ENCODE data around the gene MRPL36.
"Not testable (repeated sequence)": the region's sequence is repeated elsewhere in the genome, so short reads cannot be mapped to it uniquely, and the experiment has no call there.

MRPL36 gene

DNA sequence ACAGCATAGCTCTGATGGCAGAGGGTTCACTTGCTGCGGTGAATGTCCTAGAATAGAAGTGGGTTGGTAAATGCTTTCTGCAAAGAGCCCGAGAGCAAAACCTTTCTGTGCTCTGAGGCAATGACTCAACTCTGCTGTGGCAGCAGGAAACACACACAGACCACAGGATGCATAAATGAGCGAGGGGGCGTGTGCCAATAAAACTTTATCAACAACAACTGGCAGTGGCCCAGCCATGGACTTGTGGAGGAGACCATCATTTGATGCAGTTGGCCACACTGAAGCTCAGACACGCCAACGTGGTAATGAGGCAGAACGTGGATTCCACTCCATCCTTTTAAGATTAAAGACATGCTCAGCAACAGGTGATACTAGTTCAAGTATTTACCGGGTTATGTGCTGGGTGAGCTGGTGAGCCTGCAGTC is 6.8 kb downstream of the MRPL36 start:
- no peaks in the 10 kb centered on the region for H3K27me3 ChIP-seq (ENCODE audit: insufficient read depth, low read depth)
- peaks cover 1% of the 10 kb centered on the region; the same call in 1 of the 2 replicates for H3K36me3 ChIP-seq (ENCODE audit: insufficient read depth)
- peak overlapping the region; percentile 98 for H3K27ac ChIP-seq
- H3K4me1 ChIP-seq (ENCODE audit: low read depth, poor library complexity, severe bottlenecking), result peaks cover 54% of the 10 kb centered on the region
- no peaks in the 10 kb centered on the region for H4K20me1 ChIP-seq (ENCODE audit: insufficient read depth)
- H3K9ac ChIP-seq, result peak overlapping the region; percentile 70
- 0 out of 2 replicates have a peak, but pooled peaks cover 6% of the 10 kb centered on the region for H3K79me2 ChIP-seq (ENCODE audit: insufficient read depth, low read depth)
- peak overlapping the region; percentile 49 for H2AFZ ChIP-seq (ENCODE audit: low read depth)
- TF ChIP-seq, protein P1, sequence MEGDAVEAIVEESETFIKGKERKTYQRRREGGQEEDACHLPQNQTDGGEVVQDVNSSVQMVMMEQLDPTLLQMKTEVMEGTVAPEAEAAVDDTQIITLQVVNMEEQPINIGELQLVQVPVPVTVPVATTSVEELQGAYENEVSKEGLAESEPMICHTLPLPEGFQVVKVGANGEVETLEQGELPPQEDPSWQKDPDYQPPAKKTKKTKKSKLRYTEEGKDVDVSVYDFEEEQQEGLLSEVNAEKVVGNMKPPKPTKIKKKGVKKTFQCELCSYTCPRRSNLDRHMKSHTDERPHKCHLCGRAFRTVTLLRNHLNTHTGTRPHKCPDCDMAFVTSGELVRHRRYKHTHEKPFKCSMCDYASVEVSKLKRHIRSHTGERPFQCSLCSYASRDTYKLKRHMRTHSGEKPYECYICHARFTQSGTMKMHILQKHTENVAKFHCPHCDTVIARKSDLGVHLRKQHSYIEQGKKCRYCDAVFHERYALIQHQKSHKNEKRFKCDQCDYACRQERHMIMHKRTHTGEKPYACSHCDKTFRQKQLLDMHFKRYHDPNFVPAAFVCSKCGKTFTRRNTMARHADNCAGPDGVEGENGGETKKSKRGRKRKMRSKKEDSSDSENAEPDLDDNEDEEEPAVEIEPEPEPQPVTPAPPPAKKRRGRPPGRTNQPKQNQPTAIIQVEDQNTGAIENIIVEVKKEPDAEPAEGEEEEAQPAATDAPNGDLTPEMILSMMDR (conservative IDR thresholded peaks at IDR 0.05; ENCODE audit: low read depth, low read length), result no peak
- no peak overlapping the region for H3K4me3 ChIP-seq (IDR thresholded peaks at IDR 0.05; ENCODE audit: insufficient read depth, low read depth, low read length)
- peak overlapping the region; percentile 97 for H3K4me2 ChIP-seq

DNA sequence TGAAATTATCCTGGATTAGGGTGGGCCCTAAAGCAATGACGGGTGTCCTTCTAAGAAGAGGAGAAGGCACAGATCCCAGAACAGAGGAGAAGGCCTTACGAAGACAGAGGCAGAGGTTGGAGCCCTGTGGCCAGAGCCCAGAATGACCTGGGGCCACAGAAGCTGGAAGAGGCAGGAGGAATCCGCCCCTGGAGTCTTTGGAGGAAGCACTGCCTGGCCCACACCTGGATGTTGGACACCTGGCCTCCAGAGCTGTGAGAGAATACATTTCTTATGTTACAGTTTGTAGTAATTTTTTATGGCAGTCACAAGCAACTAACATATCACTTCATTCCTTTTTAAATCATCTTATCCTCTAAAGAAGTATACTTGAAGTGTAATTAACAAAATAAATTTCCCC is 8.5 kb downstream of the MRPL36 start:
- 0 out of 2 replicates have a peak overlapping the region, but pooled peaks have one; percentile 49 for H2AFZ ChIP-seq (ENCODE audit: low read depth)
- H4K20me1 ChIP-seq (ENCODE audit: insufficient read depth), result no peaks in the 10 kb centered on the region
- H3K27ac ChIP-seq, result peak overlapping the region; percentile 98
- TF ChIP-seq, protein P1 (conservative IDR thresholded peaks at IDR 0.05; ENCODE audit: low read depth, low read length), result no peak
- peak overlapping the region; percentile 70; the same call in 1 of the 2 replicates for H3K9ac ChIP-seq
- peaks cover 52% of the 10 kb centered on the region for H3K4me1 ChIP-seq (ENCODE audit: low read depth, poor library complexity, severe bottlenecking)
- no peaks in the 10 kb centered on the region for H3K79me2 ChIP-seq (ENCODE audit: insufficient read depth, low read depth)
- no peaks in the 10 kb centered on the region for H3K36me3 ChIP-seq (ENCODE audit: insufficient read depth)
- H3K4me3 ChIP-seq (IDR thresholded peaks at IDR 0.05; ENCODE audit: insufficient read depth, low read depth, low read length), result no peak overlapping the region
- peak overlapping the region; percentile 97; the same call in 1 of the 2 replicates for H3K4me2 ChIP-seq
- H3K27me3 ChIP-seq (ENCODE audit: insufficient read depth, low read depth), result no peaks in the 10 kb centered on the region

DNA sequence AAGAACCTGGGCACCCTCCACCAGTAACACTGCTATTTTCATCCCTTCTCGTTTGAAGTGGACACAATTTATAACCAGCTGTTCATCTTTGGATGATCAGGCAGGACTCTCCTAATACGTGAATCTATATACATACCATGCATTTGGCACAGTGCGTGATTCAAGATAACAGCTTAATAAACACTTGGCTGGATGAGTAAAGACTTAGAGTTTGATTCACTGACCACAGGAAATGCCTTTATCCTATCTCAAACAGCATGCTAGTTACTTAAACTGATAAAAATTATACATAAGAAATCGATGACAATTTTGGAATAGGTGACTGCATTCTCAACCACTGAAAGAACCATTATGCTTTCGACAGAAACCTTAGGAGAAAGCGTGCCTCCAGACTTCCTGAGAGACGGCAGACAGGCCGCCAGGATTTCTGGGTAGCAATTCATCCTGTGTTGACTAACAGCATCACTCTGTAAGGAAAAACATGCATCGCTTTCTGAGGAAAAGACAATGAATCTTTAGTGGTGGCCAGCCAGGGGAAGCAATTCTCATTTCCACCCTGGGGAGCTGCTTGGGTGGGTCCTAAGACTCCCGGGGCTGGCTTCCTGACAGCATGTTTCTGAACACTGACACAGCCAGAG is 9.7 kb downstream of the MRPL36 start:
- H3K36me3 ChIP-seq (ENCODE audit: insufficient read depth), result no peaks in the 10 kb centered on the region
- H3K4me1 ChIP-seq (ENCODE audit: low read depth, poor library complexity, severe bottlenecking), result peaks cover 52% of the 10 kb centered on the region
- H2AFZ ChIP-seq (ENCODE audit: low read depth), result no peak overlapping the region
- H4K20me1 ChIP-seq (ENCODE audit: insufficient read depth), result no peaks in the 10 kb centered on the region
- no peak overlapping the region for H3K4me3 ChIP-seq (IDR thresholded peaks at IDR 0.05; ENCODE audit: insufficient read depth, low read depth, low read length)
- TF ChIP-seq, protein P1 (conservative IDR thresholded peaks at IDR 0.05; ENCODE audit: low read depth, low read length), result no peak
- H3K27ac ChIP-seq, result no peak overlapping the region
- no peak overlapping the region for H3K9ac ChIP-seq
- H3K27me3 ChIP-seq (ENCODE audit: insufficient read depth, low read depth), result no peaks in the 10 kb centered on the region
- H3K4me2 ChIP-seq, result no peak overlapping the region
- no peaks in the 10 kb centered on the region for H3K79me2 ChIP-seq (ENCODE audit: insufficient read depth, low read depth)

DNA sequence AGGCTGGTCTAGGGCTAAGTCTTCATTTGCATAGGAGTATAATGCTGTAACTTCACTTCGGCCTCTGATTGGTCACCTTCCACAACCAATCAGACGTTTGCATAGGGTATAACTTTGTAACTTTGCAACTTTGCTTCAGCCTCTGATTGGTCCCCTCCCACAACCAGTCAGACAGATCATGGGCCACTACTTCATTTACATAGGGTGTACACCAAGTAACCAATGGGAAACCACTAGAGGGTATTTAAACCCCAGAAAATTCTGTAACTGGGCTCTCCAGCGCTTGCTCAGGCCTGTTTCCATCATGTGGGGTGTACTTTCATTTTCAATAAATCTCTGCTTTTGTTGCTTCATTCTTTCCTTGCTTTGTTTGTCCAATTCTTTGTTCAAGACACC is 10.2 kb downstream of the MRPL36 start:
- not testable (repeated sequence) for H3K27me3 ChIP-seq (ENCODE audit: insufficient read depth, low read depth); H3K4me2 ChIP-seq; H3K79me2 ChIP-seq (ENCODE audit: insufficient read depth, low read depth); H3K36me3 ChIP-seq (ENCODE audit: insufficient read depth); H2AFZ ChIP-seq (ENCODE audit: low read depth); H3K27ac ChIP-seq; H3K4me3 ChIP-seq (IDR thresholded peaks at IDR 0.05; ENCODE audit: insufficient read depth, low read depth, low read length); H3K9ac ChIP-seq; H4K20me1 ChIP-seq (ENCODE audit: insufficient read depth)
- peaks cover 52% of the 10 kb centered on the region for H3K4me1 ChIP-seq (ENCODE audit: low read depth, poor library complexity, severe bottlenecking)

DNA sequence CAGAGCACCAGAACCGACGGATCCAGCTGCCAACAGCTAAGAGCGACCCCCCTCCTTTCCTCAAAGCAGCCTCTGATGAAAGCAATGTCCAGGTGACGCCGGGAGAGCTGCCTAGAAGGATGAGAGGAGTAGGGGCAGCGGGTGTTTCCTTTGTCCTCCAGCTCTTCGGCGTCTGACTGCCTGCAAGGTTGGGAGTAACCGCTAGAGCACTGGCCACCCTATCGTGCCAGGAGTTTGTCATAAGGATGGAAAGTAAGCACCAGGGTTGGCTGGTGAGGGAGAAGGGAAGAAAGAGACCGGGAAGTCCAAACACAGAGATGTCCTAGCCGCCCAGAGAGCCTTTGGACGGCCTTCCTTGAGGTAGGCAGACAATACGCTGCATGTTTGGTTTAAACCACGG is 10.8 kb downstream of the MRPL36 start:
- no peaks in the 10 kb centered on the region for H4K20me1 ChIP-seq (ENCODE audit: insufficient read depth)
- H3K4me1 ChIP-seq (ENCODE audit: low read depth, poor library complexity, severe bottlenecking), result peaks cover 47% of the 10 kb centered on the region
- no peaks in the 10 kb centered on the region for H3K79me2 ChIP-seq (ENCODE audit: insufficient read depth, low read depth)
- no peak overlapping the region for H3K4me3 ChIP-seq (IDR thresholded peaks at IDR 0.05; ENCODE audit: insufficient read depth, low read depth, low read length)
- no peak overlapping the region for H3K27ac ChIP-seq
- H3K27me3 ChIP-seq (ENCODE audit: insufficient read depth, low read depth), result no peaks in the 10 kb centered on the region
- no peaks in the 10 kb centered on the region for H3K36me3 ChIP-seq (ENCODE audit: insufficient read depth)
- no peak overlapping the region for H3K9ac ChIP-seq
- H3K4me2 ChIP-seq, result no peak overlapping the region
- no peak overlapping the region for H2AFZ ChIP-seq (ENCODE audit: low read depth)
- TF ChIP-seq, protein P1 (conservative IDR thresholded peaks at IDR 0.05; ENCODE audit: low read depth, low read length), result no peak
